ENCODE results near the gene DDX42. TPM values are rescaled to one million over a fixed set of nuclear protein-coding genes. Genes with fewer than 3 reads are reported as not detected.
A peak's percentile ranks its signal among the peaks of the same experiment; 100 is the strongest.
"Not testable (repeated sequence)": the region's sequence is repeated elsewhere in the genome, so short reads cannot be mapped to it uniquely, and the experiment has no call there.

DDX42 gene
- total RNA-seq, 1 donor from 2014 or later = 56.1 TPM

DNA sequence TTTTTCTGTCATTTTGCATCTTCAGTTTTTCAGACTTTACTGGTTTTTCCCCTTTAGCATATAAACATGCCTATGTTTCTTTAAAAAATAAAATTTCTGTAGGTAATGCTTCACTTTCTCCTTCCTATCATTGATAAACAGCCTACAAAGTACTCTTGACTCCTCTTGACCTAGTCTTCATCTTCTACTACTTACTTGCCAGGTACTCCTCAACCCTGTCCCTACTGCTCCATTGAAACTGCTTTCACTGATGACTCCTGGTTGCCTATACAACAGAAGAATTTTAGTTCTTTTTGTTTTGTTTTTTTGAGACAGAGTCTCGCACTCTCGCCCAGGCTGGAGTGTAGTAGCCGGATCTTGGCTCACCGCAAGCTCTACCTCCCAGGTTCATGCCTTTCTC, 7.0 kb downstream of the DDX42 start:
- no peak for ATAC-seq

DNA sequence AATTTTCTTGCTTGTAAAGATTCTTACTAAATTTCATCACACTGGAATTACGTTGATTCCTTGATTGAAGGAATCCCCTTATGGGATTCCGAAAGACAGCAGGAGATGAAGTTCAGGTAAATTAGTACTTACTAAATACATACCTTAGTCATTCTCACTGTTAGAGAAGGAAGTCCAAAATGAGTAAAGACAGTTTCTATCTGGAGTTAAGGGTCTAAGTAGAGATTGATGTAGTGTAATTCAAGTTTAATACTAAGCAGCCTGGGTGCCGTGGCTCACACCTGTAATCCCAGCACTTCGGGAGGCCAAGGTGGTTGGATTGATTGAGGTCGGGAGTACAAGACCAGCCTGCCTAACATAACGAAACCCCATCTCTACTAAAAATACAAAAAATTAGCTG, 9.6 kb downstream of the DDX42 start:
- no peak for ATAC-seq

DNA sequence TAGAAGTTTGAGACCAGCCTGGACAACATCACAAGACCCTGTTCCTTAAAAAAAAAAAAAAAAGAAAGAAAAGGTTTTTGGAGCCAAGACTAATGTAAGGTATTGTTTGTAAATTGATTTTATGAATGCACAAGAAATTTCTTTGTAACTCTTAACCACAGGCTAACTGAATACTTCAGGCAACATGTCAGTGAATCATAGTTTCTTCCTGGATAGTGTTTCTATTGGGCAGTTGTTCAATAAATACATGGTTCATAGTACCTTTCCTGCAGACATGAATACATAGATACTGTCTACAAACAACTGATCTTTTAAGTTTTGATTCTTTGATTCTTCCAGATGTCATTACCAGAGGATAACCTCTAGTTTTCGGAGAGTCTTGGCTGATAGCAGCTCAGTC, 11.6 kb downstream of the DDX42 start:
- ATAC-seq = no peak

DNA sequence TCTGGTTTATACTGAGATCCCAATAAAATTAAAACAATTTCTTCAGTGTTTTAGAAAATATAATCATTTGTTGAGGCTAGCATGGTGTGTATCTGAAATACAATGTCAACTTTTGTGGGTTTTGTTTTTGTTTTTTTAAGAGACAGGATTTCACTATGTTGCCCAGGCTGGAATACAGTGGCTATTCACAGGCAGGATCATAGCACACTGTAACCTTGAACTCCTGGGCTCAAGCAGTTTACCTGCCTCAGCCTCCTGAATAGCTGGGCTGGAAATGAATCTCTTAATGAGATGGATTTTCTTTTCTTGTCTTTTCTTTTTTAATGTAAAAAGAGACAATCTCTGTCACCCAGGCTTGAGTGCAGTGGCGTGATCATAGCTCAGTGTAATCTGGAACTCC, 12.1 kb downstream of the DDX42 start:
- no peak for ATAC-seq

DNA sequence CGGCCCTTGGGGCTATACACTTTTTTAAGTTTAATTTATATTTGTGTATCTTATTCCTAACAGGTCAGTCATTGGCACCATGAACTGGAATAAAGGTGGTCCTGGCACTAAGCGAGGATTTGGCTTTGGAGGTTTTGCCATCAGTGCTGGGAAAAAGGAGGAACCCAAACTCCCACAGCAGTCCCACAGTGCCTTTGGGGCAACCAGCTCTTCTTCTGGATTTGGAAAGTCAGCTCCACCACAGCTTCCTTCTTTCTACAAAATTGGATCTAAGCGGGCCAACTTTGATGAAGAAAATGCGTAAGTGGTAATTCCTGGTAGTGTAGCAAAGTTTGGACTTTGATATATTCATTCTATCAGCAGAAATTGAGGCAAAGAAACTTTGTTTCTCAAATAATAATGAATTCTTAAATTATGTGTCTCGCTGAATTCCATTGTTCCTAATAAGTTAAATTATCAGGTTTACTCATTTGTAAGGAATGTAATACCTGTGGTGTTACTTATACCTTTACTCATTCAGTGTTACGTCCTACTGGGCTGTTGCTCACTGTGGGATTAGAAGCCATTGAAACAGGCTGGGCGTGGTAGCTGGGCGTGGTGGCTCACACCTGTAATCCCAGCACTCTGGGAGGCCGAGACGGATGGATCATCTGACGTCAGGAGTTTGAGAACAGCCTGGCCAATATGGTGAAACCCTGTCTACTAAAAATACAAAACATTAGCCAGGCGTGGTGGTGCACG, 13.2 kb downstream of the DDX42 start:
- peak; percentile 99 for ATAC-seq

DNA sequence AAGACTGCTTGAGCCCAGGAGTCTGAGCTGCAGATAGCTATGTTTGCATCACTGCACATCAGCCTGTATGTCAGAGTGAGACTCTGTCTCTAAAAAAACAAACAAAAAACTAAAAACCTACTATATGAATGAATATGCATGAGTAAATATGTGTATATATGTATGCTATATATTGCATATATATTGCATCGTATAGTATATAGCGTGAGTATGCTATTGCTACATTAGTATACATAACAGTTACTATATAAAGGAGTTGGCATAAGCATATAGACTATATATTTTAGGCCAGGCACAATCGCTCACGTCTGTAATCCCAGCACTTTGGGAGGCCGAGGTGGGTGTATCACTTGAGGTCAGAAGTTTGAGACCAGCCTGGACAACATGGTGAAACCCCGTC, 16.1 kb downstream of the DDX42 start:
- no peak for ATAC-seq

DNA sequence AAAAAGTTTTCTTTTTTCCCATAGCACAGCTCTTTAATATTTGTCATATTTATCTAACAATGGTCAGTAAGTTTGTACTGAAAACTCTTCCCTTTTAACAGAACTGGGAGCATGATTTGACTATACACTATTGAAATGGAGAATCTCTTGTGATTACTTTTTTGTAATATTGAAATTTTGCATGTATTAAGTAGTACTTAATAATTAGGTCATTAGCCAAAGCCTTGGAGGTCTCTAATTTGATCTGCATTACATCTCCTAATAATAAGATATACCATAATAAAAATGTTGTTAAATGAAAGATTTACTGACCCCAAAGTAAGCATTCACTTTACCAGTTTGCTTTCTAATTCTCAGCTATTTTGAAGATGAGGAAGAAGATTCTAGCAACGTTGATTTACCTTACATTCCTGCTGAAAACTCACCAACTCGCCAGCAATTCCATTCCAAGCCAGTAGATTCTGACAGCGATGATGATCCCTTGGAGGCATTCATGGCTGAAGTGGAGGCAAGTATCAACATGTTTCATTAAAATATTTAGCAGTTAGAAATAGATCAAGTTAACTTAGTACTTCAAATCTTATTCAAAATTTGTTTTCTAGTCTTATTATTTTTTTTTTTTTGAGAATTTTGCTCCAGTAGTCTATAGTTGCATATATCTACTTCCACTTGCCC, 18.2 kb downstream of the DDX42 start:
- no peak for ATAC-seq

DNA sequence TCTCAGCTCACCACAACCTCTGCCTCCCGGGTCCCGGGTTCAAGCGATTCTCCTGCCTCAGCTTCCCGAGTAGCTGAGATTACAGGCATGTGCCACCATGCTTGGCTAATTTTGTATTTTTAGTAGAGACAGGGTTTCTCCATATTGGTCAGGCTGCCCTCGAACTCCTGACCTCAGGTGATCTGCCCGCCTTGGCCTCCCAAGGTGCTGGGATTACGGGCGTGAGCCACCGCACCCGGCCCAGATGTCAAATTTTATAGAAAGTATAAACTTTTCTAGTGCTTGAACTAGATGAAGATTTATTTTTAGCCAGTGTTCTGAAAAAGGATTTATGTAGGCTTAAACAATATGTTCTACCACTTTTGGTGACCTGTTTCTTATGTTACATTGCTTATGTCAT, 22.4 kb downstream of the DDX42 start:
- not testable (repeated sequence) for ATAC-seq

DNA sequence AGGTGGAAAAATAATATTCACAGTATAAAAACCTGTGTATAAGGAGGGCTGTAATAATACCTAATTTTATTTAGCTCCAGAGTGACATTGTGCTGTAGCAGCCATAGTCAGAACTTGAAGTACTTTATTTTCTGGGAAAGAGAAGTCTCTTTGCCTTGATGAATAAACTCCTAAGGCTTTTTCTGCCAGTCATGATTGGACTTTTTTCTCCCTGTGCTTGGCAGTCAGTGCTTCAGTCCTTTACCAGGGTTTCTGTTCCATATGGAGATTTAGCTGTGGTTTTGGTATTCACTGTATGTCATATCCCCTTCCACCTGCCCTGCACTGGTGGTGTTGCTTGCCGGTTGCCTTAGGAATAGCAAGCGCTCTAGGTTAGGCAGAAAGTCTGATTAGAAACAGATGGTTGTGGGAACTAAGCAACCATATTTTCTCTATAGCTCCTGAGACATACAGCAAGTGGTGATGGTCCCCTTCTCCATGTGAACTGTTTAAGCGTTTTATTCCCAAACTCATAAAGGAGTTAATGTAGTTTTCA, 24.7 kb downstream of the DDX42 start:
- ATAC-seq = no peak

DNA sequence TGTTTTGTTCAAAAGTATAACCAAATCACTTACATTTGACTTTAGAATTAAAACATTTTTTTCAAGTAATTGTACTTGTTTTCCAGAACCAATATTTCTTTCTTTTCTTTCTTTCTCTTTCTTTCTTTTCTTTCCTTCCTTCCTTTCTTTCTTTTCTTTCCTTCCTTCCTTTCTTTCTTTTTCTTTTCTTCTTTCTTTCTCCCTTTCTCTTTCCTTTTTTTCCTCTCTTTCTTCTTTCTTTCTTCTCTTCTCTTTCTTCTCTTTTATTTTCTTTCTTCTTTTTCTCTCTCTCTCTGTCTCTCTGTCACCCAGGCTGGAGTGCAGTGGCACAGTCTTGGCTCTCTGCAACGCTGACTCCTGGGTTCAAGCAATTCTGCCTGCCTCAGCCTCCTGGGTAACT, 26.8 kb downstream of the DDX42 start:
- ATAC-seq = no peak

DNA sequence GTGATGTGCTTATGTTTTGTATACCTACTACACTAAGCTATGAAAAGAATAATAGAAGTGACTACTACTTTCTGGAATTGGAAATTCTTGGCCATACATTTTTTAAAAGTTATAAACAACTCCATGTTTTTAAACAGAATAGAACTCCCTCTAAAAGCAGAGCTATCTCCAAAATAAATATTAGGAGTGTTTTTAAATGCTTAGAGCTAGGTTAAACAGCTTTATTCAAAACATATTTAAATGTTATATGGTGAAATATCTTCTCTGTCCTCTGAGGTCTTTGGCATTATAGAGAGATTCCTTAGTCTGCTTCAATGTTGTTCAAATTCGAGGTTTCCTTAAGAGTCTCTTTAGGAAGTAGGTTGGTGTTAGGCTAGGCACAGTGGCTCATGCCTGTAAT, 30.4 kb downstream of the DDX42 start:
- no peak for ATAC-seq

DNA sequence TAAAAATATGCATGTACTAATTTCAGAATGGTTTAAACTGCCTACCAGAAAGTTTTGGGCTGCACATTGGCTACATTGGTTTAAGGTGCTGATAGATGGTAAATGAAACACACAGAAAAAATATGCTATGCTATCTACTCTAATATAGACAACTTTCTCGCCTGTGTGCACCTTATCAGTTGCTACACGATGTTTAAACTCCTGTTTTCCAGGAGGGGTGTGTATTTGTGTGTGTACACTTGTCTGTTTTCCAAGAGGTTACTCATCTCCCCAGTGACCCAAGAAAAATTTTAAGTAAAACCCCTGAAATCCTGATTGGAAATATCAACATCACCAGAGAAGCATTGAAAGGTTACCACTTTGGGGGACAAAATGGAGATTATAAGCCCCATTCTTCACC, 31.6 kb downstream of the DDX42 start:
- ATAC-seq = no peak

DNA sequence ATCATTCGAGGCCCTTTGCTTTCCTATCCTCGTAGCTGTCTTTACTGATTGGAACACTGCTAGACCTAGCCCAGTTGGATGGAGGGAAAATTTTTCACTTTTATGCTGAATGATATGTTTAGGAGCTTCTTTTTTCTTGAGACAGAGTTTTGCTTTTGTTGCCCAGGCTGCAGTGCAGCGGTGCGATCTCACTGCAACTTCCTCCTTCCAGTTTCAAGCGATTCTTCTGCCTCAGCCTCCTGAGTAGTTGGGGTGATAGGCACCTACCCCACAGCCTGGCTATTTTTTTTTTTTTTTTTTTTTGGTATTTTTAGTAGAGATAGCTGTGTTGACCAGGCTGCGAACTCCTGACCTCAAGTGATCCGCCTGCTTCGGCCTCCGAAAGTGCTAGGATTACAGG, 36.0 kb downstream of the DDX42 start:
- no peak for ATAC-seq

DNA sequence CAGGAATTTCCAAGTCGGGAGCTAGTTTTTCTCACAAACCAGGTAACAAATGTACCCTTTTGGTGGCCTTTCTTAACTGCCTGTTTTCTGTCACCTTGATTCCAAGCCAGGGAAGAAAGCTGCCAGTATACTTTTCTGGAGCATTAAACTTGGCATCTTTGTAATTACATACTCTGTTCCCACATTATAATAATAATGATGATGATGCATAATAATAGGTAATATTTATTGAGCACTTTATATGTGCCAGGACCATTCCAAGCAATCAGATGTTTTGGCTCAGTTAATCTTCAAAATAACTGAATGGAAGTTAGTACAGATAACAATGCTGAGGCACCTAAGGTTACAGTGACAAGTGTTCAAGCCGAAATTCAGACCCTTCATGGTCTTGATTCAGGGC, 42.2 kb downstream of the DDX42 start:
- ATAC-seq = no peak

DNA sequence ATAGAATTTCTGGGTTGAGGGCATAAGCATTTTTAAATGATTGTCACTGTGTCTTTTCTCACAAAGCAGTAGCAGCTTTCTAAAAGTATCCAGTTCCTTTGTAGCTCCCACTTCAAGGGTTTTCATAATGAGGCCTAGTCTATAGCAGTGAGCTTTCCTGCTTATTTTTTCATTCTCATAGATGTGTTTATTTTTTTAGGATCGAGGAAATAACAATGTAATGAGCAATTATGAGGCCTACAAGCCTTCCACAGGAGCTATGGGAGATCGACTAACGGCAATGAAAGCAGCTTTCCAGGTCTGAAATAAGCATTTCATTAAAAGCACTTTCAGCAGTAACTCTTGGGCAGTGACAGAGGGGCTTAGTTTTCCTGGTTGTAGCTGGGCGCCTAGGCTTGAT, 42.7 kb downstream of the DDX42 start:
- ATAC-seq = no peak

DNA sequence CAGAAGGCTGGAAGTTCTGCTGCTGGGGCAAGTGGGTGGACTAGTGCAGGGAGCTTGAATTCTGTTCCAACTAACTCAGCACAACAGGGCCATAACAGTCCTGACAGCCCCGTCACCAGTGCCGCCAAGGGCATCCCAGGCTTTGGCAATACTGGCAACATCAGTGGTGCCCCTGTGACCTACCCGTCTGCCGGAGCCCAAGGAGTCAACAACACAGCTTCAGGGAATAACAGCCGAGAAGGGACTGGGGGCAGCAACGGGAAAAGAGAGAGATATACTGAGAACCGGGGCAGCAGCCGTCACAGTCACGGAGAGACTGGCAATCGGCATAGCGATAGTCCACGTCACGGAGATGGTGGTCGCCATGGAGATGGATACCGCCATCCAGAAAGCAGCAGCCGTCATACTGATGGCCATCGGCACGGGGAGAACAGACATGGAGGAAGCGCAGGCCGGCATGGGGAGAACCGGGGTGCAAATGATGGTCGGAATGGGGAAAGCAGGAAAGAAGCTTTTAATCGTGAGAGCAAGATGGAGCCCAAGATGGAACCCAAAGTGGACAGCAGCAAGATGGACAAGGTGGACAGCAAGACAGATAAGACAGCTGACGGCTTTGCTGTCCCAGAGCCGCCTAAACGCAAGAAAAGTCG, 43.9 kb downstream of the DDX42 start:
- no peak for ATAC-seq

DNA sequence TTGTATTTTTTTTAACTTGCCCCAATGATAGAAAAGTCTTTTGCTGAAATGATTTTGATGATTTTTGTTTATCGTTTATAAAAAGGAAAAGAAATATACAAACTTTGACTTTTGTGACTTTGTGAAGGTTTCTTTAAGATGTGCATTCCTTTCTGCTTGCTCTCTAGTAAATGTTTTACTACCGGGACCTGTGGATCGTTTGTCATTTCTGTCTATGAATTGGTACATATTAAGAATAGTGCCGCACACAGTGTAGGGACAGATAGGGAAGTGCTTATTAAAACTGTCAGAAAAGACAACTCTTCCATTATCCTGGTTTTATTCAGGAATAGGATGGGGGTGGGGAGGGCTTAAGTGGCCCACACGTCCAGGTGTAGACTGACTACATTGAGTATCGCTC, 45.2 kb downstream of the DDX42 start:
- no peak for ATAC-seq

DNA sequence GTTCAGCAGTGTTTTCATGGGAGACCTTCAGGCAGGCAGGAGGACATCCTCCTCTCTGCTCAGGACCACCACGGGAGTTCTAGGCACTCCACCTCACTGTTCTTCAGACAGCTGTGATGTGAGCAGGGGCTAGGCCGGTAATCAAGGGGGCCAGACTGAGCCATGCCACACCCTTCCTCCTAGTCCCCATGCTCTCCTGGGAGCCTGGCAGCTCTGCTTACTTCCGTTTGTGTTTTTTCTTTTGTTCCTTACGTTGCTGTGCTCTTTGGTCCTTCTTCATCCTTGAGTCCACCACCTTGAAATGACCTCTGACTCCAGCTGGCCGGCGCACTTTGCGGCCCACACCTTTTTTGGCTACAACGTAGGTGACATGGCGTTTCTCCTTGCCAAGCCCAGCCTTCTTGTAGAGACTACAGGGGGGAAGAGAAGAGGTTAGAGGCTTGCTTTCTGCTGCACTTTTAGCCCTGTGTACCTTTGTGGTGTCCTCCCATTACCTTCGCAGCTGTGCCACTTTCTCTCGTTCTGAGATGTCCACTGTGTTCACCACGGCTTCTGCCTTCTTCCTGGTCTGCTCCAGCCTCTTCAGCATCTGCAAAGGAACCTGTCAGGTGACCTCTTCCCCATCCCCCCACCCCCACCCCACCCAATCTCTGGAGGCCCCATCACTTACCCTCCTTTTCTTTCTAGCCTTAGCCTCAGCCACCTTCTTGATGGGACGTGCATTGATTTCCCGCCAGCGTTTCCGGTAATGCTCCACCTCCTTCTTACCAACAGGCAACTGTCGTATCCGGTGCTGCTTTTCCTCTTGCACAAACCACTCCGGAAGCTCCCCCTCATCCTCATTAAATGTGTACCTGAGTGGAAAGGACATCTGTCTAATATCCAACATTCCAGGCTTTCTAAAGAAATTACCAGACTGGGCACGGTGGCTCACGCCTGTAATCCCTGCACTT, 45.9 kb downstream of the DDX42 start:
- ATAC-seq = peak; percentile 9

DNA sequence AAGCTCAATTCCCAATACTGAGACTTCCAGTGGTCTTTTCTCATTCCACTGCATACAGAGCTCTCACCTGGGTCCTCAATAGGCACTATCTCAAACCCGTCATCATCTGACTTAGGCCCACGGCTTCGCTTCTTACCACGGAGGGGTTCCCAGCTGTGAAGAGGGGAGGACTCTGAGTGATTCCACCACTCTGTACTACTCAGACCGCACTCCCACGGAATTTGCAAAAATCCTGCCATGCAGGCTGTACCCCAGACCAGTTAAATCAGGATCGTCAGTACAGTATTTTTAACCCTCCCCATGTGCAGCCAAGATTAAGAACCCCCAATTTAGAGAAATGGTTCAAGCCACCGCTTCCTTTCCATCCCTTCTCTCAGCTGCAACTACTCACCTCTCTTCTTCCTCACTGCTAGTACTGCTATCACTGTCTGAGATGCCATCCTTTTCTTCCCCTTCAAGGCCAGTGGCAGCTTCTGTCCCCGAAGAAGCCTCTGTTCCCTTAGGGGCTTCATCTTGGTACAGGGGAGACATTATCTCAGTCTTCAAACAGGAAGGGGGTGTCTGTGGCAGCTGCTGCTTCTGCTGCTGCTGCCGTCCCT, 47.1 kb downstream of the DDX42 start:
- ATAC-seq = no peak

DNA sequence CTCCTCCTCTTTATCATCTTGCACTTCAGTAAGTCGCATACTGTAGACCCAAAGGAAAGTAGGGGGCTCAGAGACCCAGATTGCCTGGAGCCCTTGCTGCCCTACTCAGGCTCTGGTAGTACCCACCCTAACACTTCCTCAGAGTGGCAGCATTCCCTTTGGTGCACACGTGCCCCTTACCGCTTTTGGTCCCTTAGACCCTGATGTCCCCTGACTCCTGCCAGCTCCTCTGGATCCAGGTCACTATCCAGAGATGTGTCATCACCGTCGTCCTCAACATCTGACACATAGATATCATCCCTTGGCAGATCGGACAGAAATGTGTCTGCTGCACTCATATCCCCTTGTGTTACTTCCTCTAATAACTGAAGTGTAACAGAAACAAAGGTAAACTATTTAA, 47.8 kb downstream of the DDX42 start:
- no peak for ATAC-seq

DNA sequence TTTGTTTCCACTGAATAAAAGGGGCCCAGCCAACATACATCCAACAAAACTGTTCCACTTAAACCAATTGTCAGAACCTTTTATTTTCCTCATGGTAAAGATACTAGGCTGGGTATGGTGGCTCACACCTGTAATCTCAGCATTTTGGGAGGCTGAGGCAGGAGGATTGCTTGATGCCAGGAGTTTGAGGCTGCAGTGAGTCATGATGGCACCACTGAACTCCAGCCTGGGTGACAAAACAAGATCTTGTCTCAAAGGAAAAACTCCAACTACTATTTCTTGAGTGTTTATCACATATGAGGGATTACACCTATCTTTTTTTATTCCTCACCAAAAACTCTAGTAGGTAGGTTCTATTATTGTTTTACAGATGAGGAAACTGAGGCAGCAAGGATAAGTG, 48.6 kb downstream of the DDX42 start:
- no peak for ATAC-seq

DNA sequence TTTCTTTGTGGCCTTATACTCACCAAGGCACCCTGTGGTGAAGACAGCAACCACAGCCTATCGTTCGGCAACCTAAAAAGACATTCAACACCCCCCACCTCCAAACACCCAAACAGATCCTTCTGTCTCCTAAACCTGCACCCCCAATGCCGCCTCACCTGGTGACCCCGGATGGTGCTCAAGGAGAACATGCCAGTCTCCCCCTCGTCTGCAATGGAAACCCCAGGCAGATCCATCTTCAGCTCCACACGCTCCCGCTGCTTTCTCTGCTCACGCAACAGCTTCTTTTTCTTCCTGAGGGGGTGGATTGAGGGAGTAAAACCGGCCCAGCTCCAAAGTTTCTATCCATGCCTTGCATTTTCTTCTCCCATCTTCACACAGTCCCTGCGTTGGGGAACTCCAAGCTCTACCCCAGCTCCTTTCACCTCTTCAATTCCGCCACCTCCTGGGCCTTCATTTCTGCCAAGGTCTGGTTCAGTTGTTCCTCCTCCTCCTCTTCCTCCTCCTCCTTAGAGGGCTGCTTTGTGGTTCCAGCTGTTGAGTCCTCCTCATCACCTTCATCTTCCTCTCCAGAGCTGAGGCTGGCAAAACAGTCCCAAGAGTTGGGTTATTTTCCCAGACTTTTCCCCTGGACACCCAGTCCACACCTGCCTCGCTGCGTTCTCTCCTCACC, 49.8 kb downstream of the DDX42 start:
- ATAC-seq = no peak
